ENCODE results near the gene CHSY1. TPM values are rescaled to one million over a fixed set of nuclear protein-coding genes. Genes with fewer than 3 reads are reported as not detected.

CHSY1 gene
- total and polyA plus RNA-seq, 2 donors (not counting 1 experiment from before 2014, with no cell fraction given): 4.7 to 20.3 TPM

GRCh38 chr15:101178931-101179330 lies 72.9 kb downstream of the CHSY1 start:
- TF ChIP-seq CTCF (IDR thresholded peaks at IDR 0.05): no peak
- TF ChIP-seq EZH2 (IDR thresholded peaks at IDR 0.05; ENCODE audit: borderline replicate concordance, insufficient read depth, low read depth, low read length, poor library complexity, severe bottlenecking): no peak
- WGBS (ENCODE audit: insufficient coverage): 100% methylated on average over 2 of the region's 4 CpGs
- Histone ChIP-seq H3K9me3 (ENCODE audit: control extremely low read depth in 1 of 3, control insufficient read depth in 2 of 3, insufficient read depth in 1 of 3, low read length in 2 of 3) (no peaks in the 10 kb centered on the region), H3K36me3 (replicated peaks in 1 of 2; ENCODE audit: control extremely low read depth in 1 of 2, control insufficient read depth in 1 of 2, extremely low read depth in 1 of 2, insufficient read depth in 2 of 2, low read length in 1 of 2) (peaks cover 0 to 21% of the 10 kb centered on the region in 2 experiments), H3K9ac (ENCODE audit: low read length) (no peak overlapping the region), H3K4me1 (ENCODE audit: control insufficient read depth in 2 of 2, insufficient read depth in 2 of 2, low read length in 2 of 2) (peaks cover 9 to 14% of the 10 kb centered on the region in 2 donors), H4K20me1 (ENCODE audit: control insufficient read depth, insufficient read depth, low read length, poor library complexity, severe bottlenecking) (peaks cover 17% of the 10 kb centered on the region), H3K79me2 (ENCODE audit: control insufficient read depth, insufficient read depth, low read length) (peaks cover 11% of the 10 kb centered on the region), H3K4me3 (ENCODE audit: control extremely low read depth in 1 of 5, extremely low read depth in 1 of 5, insufficient read depth in 1 of 5, low read depth in 2 of 5, low read length in 4 of 5) (no peak overlapping the region), H3K27me3 (replicated peaks in 1 of 4; ENCODE audit: control extremely low read depth in 1 of 4, control insufficient read depth in 3 of 4, insufficient read depth in 4 of 4, low read length in 3 of 4) (no peaks in the 10 kb centered on the region), H2AFZ (ENCODE audit: insufficient read depth, low read depth, low read length, poor library complexity, severe bottlenecking) (no peak overlapping the region), H3K27ac (ENCODE audit: low read length in 2 of 2) (no peak overlapping the region), H3K4me2 (replicated peaks; ENCODE audit: low read depth, low read length, poor library complexity, severe bottlenecking) (no peak overlapping the region)
- ChIA-PET POLR2A (no interaction called here), CTCF (no interaction called here)
- Mint-ChIP-seq H3K27me3 (no peaks in the 10 kb centered on the region), H3K27ac (no peak overlapping the region), H3K4me3 (no peak overlapping the region), H3K9me3 (ENCODE audit: insufficient read depth) (no peaks in the 10 kb centered on the region), H3K4me1 (peaks cover 26% of the 10 kb centered on the region)
- ATAC-seq (ENCODE audit: low read depth) (no peak), DNase-seq (no peak)
- intact Hi-C loops (cut with micrococcal nuclease): no loop called here

- H3K27ac ChIP-seq (ENCODE audit: low read length in 2 of 2): no peak overlapping the region
- peaks cover 27% of the 10 kb centered on the region for H3K4me1 Mint-ChIP-seq
- over 99% methylated on average over 9 of the region's 18 CpGs for WGBS (ENCODE audit: insufficient coverage)
- H3K9ac ChIP-seq (ENCODE audit: low read length): no peak overlapping the region
- no peak overlapping the region for H3K4me3 Mint-ChIP-seq
- intact Hi-C loops (cut with micrococcal nuclease): no loop called here
- H3K27me3 ChIP-seq (replicated peaks in 1 of 4; ENCODE audit: control extremely low read depth in 1 of 4, control insufficient read depth in 3 of 4, insufficient read depth in 4 of 4, low read length in 3 of 4): no peaks in the 10 kb centered on the region
- TF ChIP-seq EZH2 (IDR thresholded peaks at IDR 0.05; ENCODE audit: borderline replicate concordance, insufficient read depth, low read depth, low read length, poor library complexity, severe bottlenecking) (no peak), CTCF (IDR thresholded peaks at IDR 0.05) (no peak)
- peaks cover 0 to 21% of the 10 kb centered on the region in 2 experiments for H3K36me3 ChIP-seq (replicated peaks in 1 of 2; ENCODE audit: control extremely low read depth in 1 of 2, control insufficient read depth in 1 of 2, extremely low read depth in 1 of 2, insufficient read depth in 2 of 2, low read length in 1 of 2)
- H3K9me3 ChIP-seq (ENCODE audit: control extremely low read depth in 1 of 3, control insufficient read depth in 2 of 3, insufficient read depth in 1 of 3, low read length in 2 of 3): no peaks in the 10 kb centered on the region
- H3K4me1 ChIP-seq (ENCODE audit: control insufficient read depth in 2 of 2, insufficient read depth in 2 of 2, low read length in 2 of 2): peaks cover 9 to 14% of the 10 kb centered on the region in 2 donors
- no peak for ATAC-seq (ENCODE audit: low read depth)
- no peak overlapping the region for H3K27ac Mint-ChIP-seq
- no peak overlapping the region for H2AFZ ChIP-seq (ENCODE audit: insufficient read depth, low read depth, low read length, poor library complexity, severe bottlenecking)
- H3K4me2 ChIP-seq (replicated peaks; ENCODE audit: low read depth, low read length, poor library complexity, severe bottlenecking): no peak overlapping the region
- H3K4me3 ChIP-seq (ENCODE audit: control extremely low read depth in 1 of 5, extremely low read depth in 1 of 5, insufficient read depth in 1 of 5, low read depth in 2 of 5, low read length in 4 of 5): no peak overlapping the region
- DNase-seq: no peak
- H3K79me2 ChIP-seq (ENCODE audit: control insufficient read depth, insufficient read depth, low read length): peaks cover 11% of the 10 kb centered on the region
- H4K20me1 ChIP-seq (ENCODE audit: control insufficient read depth, insufficient read depth, low read length, poor library complexity, severe bottlenecking): peaks cover 15% of the 10 kb centered on the region
- no peaks in the 10 kb centered on the region for H3K27me3 Mint-ChIP-seq
- H3K9me3 Mint-ChIP-seq (ENCODE audit: insufficient read depth): no peaks in the 10 kb centered on the region
- ChIA-PET POLR2A (no interaction called here), CTCF (no interaction called here)
Observed at GRCh38 chr15:101178479-101178878, 73.4 kb downstream of the CHSY1 start.
